ENCODE data around the gene CROCC2.

- TF ChIP-seq ZBTB7A (tag by site-specific recombination; IDR thresholded peaks at IDR 0.05; ENCODE audit: low read depth), result no peak
- no peak for TF ChIP-seq CTCF (tag by site-specific recombination; IDR thresholded peaks at IDR 0.05)
- TF ChIP-seq BCL11A (tag by site-specific recombination; IDR thresholded peaks at IDR 0.05; ENCODE audit: low read depth), result no peak
- no peak for TF ChIP-seq REST (tag by site-specific recombination; IDR thresholded peaks at IDR 0.05)
- no peak for TF ChIP-seq YY1 (tag by site-specific recombination; IDR thresholded peaks at IDR 0.05)
- TF ChIP-seq ZNF24 (tag by site-specific recombination; IDR thresholded peaks at IDR 0.05), result no peak
- no peak for TF ChIP-seq ZNF335 (tag by site-specific recombination; conservative IDR thresholded peaks at IDR 0.05)
- no peak for TF ChIP-seq ZNF776 (tag by site-specific recombination; IDR thresholded peaks at IDR 0.05; ENCODE audit: borderline replicate concordance)
- no peak for TF ChIP-seq HOXD13 (CRISPR knock-in tag; IDR thresholded peaks at IDR 0.05; ENCODE audit: borderline replicate concordance)
- no peak for TF ChIP-seq ZBTB48 (tag by site-specific recombination; IDR thresholded peaks at IDR 0.05)
- TF ChIP-seq ZNF239 (tag by site-specific recombination; IDR thresholded peaks at IDR 0.05), result no peak
- no peak for TF ChIP-seq ZNF202 (tag by site-specific recombination; IDR thresholded peaks at IDR 0.05; ENCODE audit: borderline replicate concordance)
- TF ChIP-seq REPIN1 (tag by site-specific recombination; IDR thresholded peaks at IDR 0.05; ENCODE audit: low read depth), result no peak
Observed at GRCh38 chr2:241041589-241042158, 135.5 kb downstream of the CROCC2 start.
